Upper lobe of left lung (tissue), 4 donors: ENCODE results near the gene FXYD6.

ENCODE experiments used
- CTCF ChIP-seq, 6 experiments: fragments of 450-650 bp in 4 of 6; fragments of 200-600 bp in 2 of 6; sonication (generic) in 2 of 6; IDR thresholded peaks; one replicate each; pipeline ENCODE4 v1.5.1; 2016 to 2019; ENCODE audit warnings: antibody characterized with exemption in 6 of 6
- POLR2A ChIP-seq, 4 donors: fragments of 450-650 bp; IDR thresholded peaks; one replicate each; pipeline ENCODE4 v1.5.1; 2016 to 2017; ENCODE audit warnings: antibody characterized with exemption in 4 of 4, mild to moderate bottlenecking in 2 of 4
- POLR2AphosphoS5 ChIP-seq, 2 donors: sonication (generic); formaldehyde crosslinking; IDR thresholded peaks; one replicate each; pipeline ENCODE4 v1.5.1; 2017; ENCODE audit warnings: antibody characterized with exemption in 2 of 2

- TF ChIP-seq CTCF (IDR thresholded peaks at IDR 0.05), result no peak
- no peak for TF ChIP-seq POLR2A (IDR thresholded peaks at IDR 0.05)
- no peak for TF ChIP-seq POLR2AphosphoS5 (IDR thresholded peaks at IDR 0.05)
Observed at GRCh38 chr11:117863383-117863782, 13.1 kb downstream of the FXYD6 start.
